GM21576 (cell line): Measurements from ENCODE around the gene R3HCC1L.
"Not testable (repeated sequence)": the region's sequence is repeated elsewhere in the genome, so short reads cannot be mapped to it uniquely, and the experiment has no call there.

Experiments used
- ATAC-seq: cut with Tn5 transposase; IDR thresholded peaks from one replicate; pipeline ENCODE4 v1.9.1; 2021; ENCODE audit warnings: mild to moderate bottlenecking, moderate library complexity; ENCODE audit not compliant: unreplicated experiment

Gene R3HCC1L

GRCh38 chr10:98170249-98171117 is 36.0 kb downstream of the R3HCC1L start:
- peak; percentile 45 for ATAC-seq

- no peak for ATAC-seq
Measured at GRCh38 chr10:98172073-98172472, 37.6 kb downstream of the R3HCC1L start.

DNA sequence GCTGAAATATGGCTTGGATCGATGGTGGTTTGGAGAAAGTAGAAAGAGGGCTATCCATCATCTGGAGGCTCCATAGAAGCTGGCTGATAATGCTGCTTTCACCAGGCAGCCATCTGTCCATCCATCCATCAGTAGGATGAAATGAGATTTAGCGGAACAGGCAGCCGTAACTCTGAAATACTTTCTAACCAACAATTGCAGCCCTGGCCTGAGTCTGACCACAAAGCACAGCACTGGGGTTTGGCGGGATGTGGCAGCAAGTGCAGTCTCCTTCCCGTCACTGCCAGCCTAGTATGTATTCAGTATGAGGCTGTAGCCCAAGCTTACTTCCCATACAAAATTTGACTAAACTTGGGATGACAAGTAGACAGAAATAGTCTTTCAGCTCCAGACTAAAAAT is 38.0 kb downstream of the R3HCC1L start:
- ATAC-seq = no peak

DNA sequence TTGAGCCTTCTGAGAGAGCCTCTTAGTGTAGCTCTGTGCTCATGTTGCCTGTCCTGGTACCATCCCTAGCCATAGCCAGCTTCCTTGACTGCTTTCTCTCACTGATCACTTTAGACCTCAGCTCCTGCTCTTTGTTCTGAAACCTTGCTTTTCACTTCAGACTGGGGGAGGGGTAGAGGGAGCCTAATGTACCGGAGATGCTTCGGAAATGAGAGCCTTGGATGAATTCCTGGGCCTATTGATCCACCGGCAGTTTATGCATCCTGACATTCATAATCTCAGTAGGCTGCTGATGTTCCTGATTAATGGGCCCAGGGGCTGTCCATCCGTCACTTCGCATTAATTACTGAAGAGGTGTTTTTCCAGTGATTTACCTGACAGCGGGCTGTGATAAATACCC is 38.8 kb downstream of the R3HCC1L start:
- no peak for ATAC-seq

DNA sequence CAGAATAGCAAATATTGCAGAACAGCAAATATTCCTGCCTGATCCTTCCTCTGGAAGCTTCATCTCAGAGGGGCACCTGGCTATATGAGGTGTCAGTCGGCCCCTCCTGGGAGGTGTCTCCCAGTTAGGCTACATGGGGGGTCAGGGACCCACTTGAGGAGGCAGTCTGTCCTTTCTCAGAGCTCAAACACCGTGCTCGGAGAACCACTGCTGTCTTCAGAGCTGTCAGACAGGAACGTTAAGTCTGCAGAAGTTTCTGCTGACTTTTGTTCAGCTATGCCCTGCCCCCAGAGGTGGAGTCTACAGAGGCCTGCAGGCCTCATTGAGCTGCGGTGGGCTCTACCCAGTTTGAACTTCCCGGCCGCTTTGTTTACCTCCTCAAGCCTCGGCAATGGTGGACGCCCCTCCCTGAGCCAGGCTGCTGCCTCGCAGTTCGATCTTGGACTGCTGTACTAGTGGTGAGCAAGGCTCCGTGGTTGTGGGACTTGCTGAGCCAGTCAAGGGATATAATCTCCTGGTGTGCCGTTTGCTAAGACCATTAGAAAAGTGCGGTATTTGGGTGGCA is 48.0 kb downstream of the R3HCC1L start:
- not testable (repeated sequence) for ATAC-seq

DNA sequence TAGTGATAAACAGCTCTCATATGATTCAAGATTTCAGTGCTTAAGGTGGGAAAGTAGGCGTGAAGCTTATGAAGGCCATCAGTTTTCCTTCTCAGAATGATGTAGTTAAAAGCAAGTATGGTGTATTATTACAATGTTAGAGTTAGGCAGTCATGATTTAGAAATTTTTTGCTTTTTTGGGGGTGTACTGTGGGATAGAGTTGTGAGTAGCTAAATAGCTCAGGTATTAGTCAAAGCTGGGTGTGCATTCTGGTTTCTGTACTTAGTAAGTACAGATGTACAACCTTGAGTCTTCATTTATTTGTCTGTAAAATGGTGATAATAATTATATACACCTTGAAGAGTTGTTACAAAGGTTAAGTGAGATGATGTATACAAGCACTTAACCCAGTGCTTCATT is 52.2 kb downstream of the R3HCC1L start:
- no peak for ATAC-seq

DNA sequence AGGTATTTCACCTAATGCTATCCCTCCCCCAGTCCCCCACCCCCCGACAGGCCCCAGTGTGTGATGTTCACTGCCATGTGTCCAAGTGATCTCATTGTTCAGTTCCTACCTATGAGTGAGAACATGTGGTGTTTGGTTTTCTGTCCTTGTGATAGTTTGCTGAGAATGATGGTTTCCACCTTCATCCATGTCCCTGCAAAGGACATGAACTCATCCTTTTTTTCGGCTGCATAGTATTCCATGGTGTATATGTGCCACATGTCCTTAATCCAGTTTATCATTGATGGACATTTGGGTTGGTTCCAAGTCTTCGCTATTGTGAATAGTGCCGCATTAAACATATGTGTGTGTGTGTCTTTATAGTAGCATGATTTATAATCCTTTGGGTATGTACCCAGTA is 56.3 kb downstream of the R3HCC1L start:
- ATAC-seq = not testable (repeated sequence)

DNA sequence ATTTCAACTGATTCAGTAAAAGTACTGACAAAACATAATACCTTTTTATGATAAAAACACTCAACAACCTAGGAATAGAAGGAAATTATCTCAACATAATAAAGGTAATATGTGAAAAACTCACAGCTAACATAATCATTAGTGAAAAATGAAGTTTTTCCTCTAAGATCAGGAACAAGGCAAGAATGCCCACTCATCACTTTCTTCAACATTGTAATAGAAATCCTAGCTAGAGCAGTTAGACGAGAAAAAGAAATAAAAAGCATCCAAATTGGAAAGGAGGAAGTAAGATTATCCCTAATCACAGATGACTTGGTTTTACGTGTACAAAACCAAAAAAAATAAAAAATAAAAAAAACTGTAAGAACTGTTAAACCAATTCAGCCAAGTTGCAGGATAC is 58.6 kb downstream of the R3HCC1L start:
- ATAC-seq = no peak

DNA sequence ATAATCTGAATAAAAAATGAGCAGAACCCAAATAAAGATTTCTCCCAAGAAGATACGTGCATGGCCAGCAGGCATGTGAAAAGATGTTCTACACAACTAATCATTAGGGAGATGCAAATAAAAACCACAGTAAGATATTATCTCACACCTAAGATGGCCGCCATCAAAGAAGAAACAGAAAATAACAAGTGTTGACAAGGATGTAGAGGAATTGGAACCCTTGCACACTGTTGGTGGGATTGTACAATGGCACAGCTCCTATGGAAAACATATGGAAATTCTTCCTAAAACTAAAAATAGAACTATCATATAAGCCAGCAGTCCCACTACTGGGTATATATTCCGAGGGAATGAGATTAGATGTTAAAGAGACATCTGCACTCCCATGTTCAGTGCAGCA is 60.2 kb downstream of the R3HCC1L start:
- ATAC-seq = no peak

DNA sequence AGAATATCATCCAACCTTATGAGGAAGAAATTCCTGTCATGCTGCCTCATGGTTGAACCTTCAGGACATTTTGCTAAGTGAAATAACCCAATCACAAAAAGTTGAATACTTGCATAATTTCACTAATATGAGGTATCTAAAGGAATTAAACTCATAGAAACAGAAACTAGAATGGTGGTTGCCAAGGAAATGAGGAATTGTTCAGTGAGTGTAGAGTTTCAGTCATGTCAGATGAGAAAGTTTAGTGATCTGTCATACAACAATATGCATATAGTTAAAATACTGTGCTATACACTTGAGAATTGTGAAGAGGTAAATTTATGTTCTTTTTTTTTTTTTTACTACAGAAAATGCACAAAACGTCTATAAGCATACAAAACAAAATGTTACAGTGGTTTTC is 60.7 kb downstream of the R3HCC1L start:
- ATAC-seq = no peak

GRCh38 chr10:98196985-98197384 is 62.5 kb downstream of the R3HCC1L start:
- ATAC-seq = no peak

DNA sequence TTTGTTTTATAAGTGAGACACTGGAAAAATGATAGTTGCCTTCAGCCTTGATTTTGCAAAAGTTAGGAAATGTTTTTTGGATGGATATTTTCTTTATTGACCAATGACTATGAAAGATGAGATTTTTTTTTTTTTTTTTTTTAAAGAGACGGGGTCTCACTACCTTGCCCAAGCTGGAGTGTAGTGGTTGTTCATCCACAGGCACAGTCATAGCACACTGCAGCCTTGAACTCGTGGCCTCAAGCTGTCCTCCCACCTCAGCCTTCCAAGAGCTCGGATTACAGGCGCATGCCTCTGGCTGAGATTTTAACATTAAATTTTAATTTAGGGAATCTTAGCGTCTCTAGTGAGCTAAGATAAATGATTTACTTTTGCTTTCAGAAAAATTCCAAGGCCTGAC is 67.3 kb downstream of the R3HCC1L start:
- ATAC-seq = no peak

DNA sequence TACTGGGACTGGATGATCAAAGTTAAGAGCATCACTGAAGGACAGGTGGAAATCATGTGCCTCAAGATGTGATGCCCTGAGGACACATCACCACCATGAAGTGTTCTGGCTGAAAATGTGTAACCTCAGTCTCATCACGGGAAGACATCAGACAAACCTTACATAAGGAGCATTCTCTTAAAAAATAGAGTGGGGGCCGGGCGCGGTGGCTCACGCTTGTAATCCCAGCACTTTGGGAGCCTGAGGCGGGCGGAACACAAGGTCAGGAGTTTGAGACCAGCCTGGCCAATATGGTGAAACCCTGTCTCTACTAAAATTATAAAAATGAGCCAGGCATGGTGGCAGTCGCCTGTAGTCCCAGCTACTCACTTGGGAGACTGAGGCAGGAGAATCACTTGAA is 67.9 kb downstream of the R3HCC1L start:
- no peak for ATAC-seq

DNA sequence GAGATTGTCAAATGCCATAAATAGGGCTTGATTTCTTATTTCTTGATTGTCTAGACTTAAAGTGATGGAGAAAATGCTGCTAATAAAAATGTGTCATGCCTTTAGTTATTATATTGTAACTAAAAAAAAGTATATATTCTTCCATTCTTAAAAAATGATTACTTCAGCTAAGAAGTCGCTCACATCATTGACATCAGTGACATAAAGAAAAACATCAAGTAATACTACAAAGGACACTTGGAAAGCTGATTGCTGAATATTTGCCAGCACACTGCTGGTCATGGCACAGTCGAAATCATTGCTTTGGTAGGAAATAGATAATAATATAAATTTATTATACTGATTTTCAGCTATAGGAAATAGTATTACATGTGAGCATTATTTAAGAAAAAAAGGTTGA is 70.9 kb downstream of the R3HCC1L start:
- ATAC-seq = no peak

- ATAC-seq = no peak
Measured at GRCh38 chr10:98208925-98209324, 74.5 kb downstream of the R3HCC1L start.

GRCh38 chr10:98209441-98209840 is 75.0 kb downstream of the R3HCC1L start:
- ATAC-seq = no peak

- no peak for ATAC-seq
Measured at GRCh38 chr10:98212196-98212595, 77.7 kb downstream of the R3HCC1L start.

DNA sequence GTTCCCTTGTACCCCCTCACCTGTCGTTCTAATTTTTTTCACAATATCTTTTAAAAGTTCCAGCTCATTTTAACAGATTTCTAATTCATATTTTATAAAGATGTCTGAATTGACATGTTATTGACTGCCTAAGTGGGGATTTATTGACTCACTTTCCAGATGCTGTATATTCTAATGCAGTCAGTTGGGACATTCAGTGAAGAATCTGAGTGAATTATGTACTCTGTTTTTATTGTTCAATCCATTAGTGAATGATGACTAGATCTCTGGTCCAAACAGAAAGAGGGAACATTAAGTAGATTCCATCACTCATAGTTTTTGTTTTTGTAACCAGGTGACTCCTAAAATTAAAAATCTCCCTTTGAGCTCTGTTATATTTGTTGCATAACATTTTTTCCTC is 79.3 kb downstream of the R3HCC1L start:
- ATAC-seq = no peak

DNA sequence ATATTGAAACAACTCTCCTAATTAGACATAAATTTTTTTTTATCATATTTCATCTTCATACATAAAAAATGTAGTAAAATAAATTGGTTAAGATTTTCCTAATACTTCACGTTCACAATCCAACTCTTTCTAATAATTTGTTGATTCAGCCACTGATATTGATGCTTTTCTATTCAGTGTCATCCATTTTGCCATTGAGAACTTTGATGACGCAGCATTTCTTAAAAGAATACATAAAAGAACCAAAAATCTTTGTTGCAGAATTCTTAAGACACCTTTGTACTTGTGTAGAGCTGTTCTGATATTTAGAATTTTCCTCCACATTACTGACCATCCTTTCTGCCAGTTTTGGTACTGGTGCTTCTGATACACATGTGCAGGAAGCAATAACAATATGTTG is 80.9 kb downstream of the R3HCC1L start:
- ATAC-seq = no peak

GRCh38 chr10:98217801-98218200 is 83.3 kb downstream of the R3HCC1L start:
- no peak for ATAC-seq

GRCh38 chr10:98223874-98224273 is 89.4 kb downstream of the R3HCC1L start:
- ATAC-seq = no peak

DNA sequence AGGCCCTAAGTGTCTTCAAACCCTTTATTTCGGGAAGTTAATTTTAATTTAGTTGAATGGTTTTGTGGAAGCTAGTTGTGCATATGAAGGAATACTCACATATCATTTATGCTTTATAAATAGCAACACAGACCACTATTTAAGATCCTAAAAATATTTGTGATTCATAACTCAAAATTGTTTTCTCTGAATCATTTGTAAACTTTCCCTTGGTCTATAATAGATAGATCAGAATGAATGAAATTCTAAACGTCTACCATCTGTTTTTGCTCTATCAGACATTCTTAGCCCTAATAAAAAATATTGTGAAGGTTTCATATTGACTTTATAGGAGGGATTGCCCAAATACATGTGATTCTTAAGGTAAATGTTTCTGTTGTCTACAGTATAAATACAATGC is 90.1 kb downstream of the R3HCC1L start:
- no peak for ATAC-seq

- ATAC-seq = no peak
Measured at GRCh38 chr10:98224996-98225395, 90.5 kb downstream of the R3HCC1L start.
